Caki2 (cell line): ENCODE data around the gene ETFDH. TPM values are rescaled to one million over a fixed set of nuclear protein-coding genes. Genes with fewer than 3 reads are reported as not detected.
"Not testable (repeated sequence)": the region's sequence is repeated elsewhere in the genome, so short reads cannot be mapped to it uniquely, and the experiment has no call there.

Experiments used
- DNase-seq: peaks from one replicate; pipeline ENCODE4 v3.0.0-alpha.2; 2015; ENCODE audit warnings: low read depth
- in situ Hi-C: cut with HindIII; loops from 2 replicates; pipeline ENCODE4 v1.10.0; 2016; ENCODE audit warnings: low sequenced_read_pairs, low pct_unique_long_range_greater_than_20kb, mixed read lengths
- total RNA-seq: library from RNA; depleted of rRNA; stranded (reverse); fragments of >200 nt; shearing (Covaris generic); gene quantifications from 2 replicates; pipeline ENCODE4 v1.2.3, GENCODE V29; 2014; ENCODE audit warnings: low replicate concordance; rRNA removed

Gene ETFDH
- 1.8 and 6.3 TPM in 2 replicates for total RNA-seq

DNA sequence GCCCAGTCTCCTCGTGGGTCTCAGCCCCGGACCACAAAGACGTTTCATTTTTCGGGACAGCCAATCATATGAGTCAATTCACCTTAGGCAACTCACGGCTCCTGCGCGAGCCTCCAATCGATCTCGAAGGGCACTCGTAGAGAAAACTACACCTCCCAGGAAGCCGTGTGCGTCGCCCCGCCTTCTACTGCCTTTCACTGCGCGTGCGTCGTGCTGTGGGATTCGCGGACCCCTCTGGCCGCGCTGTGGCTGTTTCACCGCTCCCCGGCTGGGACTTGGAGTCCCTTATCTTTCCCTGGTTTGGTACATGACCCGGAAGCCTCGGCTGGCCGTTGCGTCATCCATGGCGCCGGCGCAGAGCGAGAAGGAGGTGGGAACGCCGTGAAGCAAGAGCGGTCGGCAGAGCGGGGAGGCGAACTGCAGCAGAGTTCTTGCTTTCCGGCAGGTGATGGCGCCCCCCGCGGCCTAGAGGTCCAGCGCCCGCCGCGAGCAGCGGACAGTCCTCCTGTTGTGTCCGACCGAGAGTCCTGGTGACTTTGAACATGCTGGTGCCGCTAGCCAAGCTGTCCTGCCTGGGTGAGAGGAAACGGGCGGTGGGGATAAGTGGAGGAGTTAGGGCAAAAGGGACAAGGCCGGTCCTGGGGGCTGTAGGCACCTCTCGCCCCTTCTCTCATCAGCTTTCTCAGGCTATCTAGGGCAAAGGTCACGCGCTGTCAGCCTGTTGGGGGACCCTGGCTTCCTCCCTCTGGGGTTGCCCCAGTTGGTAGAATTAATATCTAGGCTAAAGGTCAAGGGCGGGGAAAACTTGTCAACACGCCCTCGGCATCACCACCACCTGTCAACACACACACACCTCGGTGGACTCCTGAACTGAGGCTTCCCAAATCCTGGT, at the start of gene ETFDH:
Gene ETFDH (plus strand): TSS at position 382 of the 892 bp plus-strand sequence. CDS start 161 bp downstream, at position 543.
- in situ Hi-C loops: no loop called here
- DNase-seq: peak; percentile 100

DNA sequence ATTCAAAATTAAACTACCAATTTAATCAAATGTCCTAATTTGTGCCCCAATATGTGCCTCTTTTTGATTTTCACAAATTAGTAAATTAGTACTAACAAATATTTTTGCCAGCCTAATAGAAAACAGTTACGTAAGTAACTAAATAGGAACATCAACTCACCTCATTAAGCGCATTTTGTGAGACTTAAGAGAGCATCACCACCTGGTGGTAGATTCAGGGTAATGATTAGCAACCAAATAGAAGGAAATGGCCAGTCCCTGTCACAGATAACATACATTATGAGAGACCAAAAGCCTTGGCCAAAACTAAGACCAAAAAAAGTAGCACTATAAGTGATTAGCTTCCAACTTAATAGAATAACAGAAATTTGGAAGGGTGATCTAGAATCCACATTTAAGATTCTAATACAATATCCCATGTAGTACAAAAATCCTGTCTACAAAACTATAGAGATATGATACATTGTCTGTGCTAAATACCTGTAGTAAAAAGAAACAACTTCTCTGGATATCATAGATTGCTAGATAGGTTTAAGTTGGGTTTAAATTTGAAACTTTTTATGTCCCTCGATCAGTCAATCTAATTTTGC, 47.1 kb upstream of the ETFDH start:
- DNase-seq: peak; percentile 22
- in situ Hi-C loops: no loop called here

DNA sequence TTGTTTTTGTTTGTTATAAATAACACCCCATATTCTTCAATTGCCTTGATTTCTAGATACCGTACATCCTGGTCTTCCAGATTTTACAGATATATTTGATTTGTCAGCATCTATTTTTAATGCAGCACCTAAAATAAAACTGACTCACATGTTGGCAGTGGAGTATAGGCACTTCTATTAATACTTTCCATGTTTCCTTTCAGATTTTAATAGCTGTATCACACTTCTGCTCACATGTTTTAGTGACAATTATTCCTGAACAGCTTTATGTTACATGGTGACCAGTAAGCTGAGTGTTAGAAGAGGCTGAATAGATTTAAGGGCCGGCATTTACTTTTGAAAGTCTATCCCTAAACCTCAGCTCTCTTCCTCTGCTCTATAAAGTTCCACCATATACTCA, 46.6 kb upstream of the ETFDH start:
- DNase-seq: no peak
- in situ Hi-C loops: no loop called here

DNA sequence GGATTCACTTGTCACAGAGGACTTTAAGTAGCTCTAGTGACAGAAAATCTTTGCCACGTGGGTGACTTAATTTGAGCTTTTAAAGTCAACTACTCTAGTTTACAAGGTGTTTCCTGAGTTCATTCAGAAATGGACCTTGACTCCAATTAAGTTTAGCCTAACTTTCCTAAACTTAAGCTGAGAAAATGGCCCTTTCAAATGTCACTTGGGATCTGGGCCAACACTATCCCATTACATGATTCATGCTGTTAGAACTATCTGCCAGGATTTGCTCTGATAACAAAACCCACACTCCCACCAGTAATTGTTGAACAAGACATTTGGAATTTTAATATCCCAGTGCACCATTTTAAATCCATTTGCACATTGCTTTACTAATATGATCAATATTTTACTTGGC, 41.2 kb upstream of the ETFDH start:
- in situ Hi-C loops: no loop called here
- DNase-seq: no peak

DNA sequence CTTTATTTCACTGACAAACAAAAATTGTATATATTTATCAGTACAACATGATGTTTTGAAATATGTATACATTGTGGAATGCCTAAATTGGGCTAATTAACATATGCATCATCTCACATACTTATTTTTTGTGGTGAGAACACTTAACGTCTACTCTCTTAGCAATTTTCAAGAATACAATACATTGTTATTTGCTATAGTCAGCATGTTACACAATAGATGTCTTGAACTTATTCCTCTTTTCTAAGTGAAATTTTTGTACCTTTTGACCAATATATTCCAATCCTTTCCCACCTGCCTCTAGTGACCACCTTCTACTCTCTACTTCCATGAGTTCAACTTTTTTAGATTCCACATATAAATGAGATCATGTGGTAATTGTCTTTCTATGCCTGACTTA, 35.5 kb upstream of the ETFDH start:
- in situ Hi-C loops: no loop called here
- no peak for DNase-seq

DNA sequence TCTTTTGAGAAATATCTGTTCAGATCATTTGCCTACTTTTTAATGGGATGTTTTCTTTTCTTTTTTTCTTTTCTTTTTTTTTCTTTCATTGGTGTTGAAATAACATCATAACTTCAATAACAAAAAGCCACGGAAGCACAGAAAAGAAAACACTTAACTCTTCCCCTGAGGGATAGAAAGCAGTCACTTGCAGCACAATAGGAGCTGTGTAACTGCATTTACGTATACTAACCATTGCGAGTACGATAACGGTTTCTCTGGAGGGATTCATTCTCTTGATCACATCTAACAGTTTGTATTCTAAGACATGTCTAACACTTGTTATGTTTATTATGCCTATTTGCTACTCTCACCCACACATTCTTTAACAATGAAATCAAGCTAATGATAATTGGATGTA, 27.7 kb upstream of the ETFDH start:
- in situ Hi-C loops: no loop called here
- no peak for DNase-seq

DNA sequence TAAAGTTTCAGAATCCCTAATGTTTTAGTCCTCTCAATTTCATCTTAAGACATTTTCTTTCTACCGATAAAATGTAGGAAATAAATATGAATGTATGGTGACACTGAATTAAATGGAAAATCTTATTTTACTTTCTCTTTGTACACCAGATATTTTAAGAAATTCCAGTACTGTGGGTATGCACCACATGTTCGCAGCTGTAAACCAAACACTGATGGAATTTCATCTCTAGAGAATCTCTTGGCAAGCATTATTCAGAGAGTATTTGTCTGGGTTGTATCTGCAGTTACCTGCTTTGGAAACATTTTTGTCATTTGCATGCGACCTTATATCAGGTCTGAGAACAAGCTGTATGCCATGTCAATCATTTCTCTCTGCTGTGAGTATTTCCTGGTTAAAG, 27.3 kb upstream of the ETFDH start:
- in situ Hi-C loops: no loop called here

DNA sequence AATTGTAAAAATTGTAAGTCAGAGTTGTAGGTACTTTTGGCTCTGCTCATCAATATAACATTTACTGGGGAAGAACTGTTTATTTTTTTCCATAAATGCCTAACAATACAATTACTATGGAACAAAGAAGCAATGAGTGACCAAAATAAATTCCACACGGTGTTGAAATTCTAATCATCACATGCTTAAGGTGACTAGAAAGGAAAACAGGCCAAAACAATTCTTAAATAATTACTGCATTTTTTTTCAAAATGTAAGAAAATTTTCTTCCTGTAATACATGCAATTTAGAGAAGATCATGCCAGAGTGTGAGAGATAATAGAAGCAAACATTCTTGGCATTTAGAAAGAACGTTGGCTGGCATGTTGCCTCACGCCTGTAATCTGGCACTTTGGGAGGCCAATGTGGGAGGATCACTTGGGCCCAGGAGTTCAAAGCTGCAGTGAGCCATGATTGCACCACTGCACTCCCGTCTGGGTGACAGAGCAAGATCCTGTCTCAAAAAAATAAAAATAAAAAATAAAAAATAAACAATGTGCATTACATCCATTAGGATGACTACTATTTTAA, 22.9 kb upstream of the ETFDH start:
- in situ Hi-C loops: no loop called here
- no peak for DNase-seq

More for the DNA sequence above, 27.3 kb upstream of the ETFDH start:
- DNase-seq: no peak

DNA sequence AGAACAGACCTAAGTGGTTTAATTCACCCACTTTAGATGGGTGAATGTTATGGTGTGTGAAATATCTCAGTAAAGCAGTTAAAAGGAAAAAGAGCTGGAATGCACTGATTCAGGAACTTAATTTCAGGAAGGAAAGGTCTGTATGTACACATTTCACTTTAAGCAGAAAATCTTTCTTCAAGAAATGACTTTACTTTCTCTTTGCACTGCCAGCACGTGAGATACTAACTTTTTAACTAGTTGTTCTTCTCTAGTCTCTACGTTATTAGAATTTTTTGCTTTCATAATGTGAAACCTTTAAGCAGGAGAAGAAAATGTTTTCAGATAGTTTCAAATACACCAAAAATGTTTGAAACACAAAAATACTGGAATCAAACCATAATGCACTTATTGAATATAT, 19.2 kb upstream of the ETFDH start:
- no peak for DNase-seq

DNA sequence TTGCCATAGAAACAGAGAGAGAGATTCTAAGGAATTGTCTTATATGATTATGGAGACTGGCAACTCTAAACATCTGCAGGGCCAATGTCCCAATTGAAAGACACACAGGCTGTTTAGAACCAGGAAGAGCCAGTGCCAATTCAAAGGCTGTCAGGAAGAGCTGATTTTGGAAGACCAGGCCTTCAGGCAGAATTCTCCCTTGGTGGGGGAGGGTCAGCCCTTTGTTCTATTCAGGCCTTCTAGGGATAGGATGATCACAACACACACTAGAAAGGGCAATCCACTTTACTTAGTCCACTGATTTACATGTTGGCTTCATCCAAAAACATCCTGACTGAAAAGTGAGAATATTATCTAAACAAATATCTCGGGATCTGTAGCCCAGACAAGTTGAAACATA, 15.7 kb upstream of the ETFDH start:
- DNase-seq: no peak
- in situ Hi-C loops: no loop called here

More for the DNA sequence above, 19.2 kb upstream of the ETFDH start:
- in situ Hi-C loops: no loop called here

DNA sequence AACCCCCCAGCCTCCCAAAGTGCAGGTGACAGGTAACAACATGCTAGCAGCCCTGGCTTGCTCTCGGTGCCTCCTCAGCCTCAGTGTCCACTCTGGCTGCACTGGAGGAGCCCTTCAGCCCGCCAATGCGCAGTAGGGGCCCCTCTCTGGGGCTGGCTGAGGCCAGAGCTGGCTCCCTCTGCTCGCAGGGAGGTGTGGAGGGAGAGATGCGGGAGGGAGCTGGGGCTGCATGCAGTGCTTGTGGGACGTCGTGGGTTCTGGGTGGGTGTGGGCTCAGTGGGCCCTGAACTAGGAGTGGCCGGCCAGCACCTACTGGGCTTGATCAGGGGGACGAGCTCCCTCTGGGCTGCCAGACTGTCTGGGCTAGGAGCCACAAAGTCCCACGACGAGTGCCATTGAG, 14.8 kb upstream of the ETFDH start:
- no peak for DNase-seq
- in situ Hi-C loops: no loop called here

DNA sequence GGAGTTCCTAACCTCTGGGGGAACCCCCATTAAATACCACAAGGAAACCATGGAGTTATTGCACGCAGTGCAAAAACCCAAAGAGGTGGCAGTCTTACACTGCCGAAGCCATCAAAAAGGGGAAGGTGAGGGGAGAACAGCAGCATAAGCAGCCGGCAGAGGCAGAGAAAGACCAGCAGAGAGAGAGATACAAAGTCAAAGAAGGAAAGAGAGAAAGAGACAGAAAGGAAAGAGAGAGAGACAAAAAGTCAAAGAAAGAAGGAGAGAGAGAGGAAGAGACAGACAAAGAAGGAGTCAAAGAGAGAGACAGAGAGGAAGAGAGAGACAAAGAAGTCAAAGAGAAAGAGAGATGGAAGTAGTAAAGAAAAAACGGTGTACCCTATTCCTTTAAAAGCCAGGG, 8.8 kb upstream of the ETFDH start:
- DNase-seq, in situ Hi-C loops: not testable (repeated sequence)

DNA sequence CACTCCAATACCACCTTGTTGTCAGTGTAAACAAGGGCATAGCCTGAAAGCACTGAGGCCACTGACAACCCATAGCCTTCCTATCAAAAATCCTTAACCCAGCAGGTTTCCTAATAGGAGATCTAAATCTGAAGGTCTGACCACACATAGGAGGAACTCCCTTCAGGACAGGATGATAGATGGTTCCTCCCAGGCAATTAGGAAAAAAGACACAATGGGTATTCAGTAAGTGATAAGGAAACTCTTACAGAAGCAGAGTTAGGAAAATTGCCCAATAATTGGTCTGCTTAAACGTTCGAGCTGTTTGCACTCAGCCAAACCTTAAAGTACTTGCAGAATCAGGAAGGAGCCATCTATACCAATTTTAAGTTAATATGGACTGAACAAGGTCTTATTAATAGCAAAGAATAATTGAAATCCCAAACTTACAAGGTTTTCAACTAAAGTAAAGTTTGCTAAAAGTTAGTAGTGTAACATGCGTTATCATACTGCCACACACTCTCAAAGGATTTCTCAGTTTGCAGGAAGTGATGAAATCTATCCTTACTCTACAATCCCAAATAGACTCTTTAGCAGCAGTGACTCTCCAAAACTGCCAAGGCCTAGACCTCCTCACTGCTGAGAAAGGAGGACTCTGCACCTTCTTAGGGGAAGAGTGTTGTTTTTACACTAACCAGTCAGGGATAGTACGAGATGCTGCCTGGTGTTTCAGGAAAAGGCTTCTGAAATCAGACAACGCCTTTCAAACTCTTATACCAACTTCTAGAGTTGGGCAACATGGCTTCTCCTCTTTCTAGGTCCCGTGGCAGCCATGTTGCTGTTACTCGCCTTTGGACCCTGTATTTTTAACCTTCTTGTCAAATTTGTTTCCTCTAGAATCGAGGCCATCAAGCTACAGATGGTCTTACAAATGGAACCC, 8.1 kb upstream of the ETFDH start:
- in situ Hi-C loops, DNase-seq: not testable (repeated sequence)

DNA sequence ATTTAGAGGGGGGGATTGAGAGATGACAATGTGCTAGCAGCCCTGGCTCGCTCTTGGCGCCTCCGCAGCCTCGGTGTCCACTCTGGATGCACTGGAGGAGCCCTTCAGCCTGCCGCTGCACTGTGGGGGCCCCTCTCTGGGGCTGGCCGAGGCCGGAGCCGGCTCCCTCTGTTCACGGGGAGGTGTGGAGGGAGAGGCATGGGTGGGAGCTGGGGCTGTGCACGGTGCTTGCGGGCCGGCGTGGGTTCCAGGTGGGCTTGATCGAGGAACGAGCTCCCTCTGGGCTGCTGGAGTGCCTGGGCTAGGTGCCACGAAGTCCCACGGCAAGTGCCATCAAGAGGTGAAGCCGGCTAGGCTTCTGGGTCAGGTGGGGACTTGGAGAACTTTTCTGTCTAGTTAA, 7.3 kb upstream of the ETFDH start:
- in situ Hi-C loops: no loop called here
- DNase-seq: no peak

DNA sequence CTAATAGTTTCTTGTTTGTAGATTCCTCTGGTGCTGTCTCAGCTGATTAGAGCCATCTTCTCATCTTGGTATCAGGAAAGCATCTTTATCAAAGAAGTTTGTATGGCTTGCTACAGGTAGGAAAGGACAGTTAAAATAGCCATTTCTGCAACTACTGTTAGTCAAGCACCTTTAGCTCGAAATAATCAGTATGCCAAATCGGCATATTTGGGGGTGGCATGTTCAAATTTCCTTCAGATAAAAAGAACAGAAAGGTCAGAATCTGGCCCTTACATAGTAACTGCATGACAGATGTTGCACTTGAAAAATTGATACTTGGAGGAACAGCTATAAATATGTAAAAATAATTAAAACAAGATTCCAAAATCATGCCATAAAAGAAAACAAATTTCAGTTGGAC, 5.2 kb upstream of the ETFDH start:
- in situ Hi-C loops: no loop called here
- DNase-seq: no peak

DNA sequence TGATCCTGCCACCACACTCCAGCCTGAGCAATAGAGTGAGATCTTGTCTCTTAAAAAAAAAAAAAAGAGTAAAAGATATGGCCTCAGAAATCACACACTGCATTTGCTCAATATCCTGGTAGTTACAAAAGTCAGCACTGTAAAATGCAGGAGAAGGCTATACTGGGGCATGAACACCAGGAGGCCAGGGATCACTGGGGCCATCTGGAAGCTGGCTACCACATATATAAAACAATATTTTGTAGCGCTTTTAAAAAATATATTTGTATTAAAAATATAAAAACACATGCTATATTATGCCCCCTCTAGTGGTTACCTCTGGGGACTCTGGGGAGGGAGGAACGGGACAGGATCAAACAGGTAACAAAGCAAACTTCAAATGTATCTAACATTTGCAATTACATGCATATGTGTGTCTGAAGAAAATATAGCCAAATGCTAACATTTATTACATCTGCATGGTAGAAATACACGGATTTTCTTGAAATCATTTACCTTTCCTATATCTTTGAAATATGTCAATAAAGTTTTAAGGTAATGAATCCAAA, 4.4 kb upstream of the ETFDH start:
- in situ Hi-C loops: no loop called here
- peak; percentile 27 for DNase-seq

DNA sequence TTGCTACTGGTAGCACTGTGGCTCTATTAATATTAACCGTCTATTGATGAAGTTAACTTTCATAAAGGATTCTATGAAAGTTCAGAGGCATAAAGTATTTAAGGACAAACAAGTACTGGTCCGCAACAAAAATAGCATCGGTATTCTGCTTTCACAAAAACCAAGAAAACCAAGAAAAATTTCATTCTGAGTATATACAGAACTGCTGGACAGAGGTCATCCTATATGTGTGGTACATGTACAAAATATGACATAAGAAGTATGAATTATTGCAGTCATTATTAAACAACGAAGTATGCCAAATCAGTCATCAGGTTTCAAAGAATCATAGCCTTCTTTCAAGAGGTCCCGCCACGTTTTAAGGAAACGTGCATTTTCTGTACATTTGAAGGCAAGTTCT, 2.8 kb upstream of the ETFDH start:
- in situ Hi-C loops: no loop called here

DNA sequence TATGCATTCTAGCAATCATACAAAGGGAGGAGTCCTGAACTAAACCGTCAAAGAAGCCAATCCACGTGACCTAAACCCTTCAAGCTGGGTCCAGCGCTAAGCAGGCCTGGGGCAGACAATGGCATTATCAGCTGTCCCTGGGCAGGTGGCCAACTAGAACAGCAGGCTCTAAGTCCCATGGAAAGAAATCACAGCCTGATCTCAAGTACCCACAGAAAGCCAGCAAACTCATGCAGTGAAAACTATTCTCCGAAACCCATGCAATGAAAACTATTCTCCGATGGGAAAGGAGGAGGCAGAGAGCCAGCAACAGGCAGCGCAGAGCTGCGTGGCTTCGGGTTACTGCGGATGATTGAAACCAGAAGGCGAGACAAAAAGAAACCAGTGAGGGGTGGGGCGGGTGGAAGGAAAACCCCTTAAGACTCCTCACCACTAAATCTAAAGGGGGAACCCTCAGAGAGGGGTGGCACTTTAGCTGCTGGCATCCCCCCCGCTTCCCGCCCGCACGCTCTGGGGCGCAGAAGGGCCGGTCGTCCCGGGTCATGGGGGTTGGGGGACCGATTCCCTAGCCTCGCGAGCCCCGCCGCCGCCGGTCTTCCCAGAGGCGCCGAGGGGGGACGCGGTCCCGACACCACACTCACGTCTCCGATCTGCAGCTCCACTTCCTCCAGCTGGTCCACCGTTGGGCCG, 976 bp upstream of the ETFDH start:
- in situ Hi-C loops: no loop called here
- DNase-seq: peak; percentile 70

More for the DNA sequence above, 2.8 kb upstream of the ETFDH start:
- DNase-seq: no peak
